Esophagus muscularis mucosa (tissue), 4 donors: ENCODE data around the gene ERF. TPM values are rescaled to one million over a fixed set of nuclear protein-coding genes. Genes with fewer than 3 reads are reported as not detected.

Experiments used
- DNase-seq: peaks from one replicate; pipeline ENCODE4 v3.0.0-alpha.2; 2017; ENCODE audit errors: extremely low spot score
- H3K27ac ChIP-seq, 4 donors: fragments of 200-600 bp; sonication (generic); replicated peaks in 1 of 4; 1 replicate in 3 of 4; 2 replicates in 1 of 4; pipeline ENCODE4 v1.5.1; 2016 to 2019; ENCODE audit warnings: mild to moderate bottlenecking in 1 of 4
- H3K27me3 ChIP-seq, 4 donors: fragments of 200-600 bp; sonication (generic); one replicate each; pipeline versions ENCODE4 v1.5.1 to v1.6.0; 2016 to 2019
- H3K36me3 ChIP-seq, 4 donors: fragments of 200-600 bp; sonication (generic); one replicate each; pipeline ENCODE4 v1.5.1; 2016 to 2019
- H3K4me1 ChIP-seq, 4 donors: fragments of 200-600 bp; sonication (generic); one replicate each; pipeline ENCODE4 v1.5.1; 2016 to 2019
- H3K4me3 ChIP-seq, 4 donors: fragments of 200-600 bp; sonication (generic); 1 replicate in 2 of 4; 2 replicates in 2 of 4; pipeline ENCODE4 v1.5.1; 2016 to 2019; ENCODE audit warnings: mild to moderate bottlenecking in 4 of 4, moderate library complexity in 1 of 4
- H3K9me3 ChIP-seq, 4 donors: fragments of 200-600 bp; sonication (generic); 1 replicate in 3 of 4; 2 replicates in 1 of 4; pipeline ENCODE4 v1.5.1; 2016 to 2019
- CTCF ChIP-seq, 3 experiments: fragments of 200-600 bp in 2 of 3; fragments of 450-650 bp in 1 of 3; sonication (generic) in 2 of 3; IDR thresholded peaks; one replicate each; pipeline ENCODE4 v1.5.1; 2017 to 2019; ENCODE audit warnings: antibody characterized with exemption in 3 of 3, mild to moderate bottlenecking in 2 of 3, moderate library complexity in 1 of 3
- EP300 ChIP-seq: sonication (generic); formaldehyde crosslinking; IDR thresholded peaks from one replicate; pipeline ENCODE4 v1.6.1; 2017; ENCODE audit warnings: antibody characterized with exemption
- POLR2A ChIP-seq: fragments of 450-650 bp; IDR thresholded peaks from one replicate; pipeline ENCODE4 v1.6.1; 2017; ENCODE audit warnings: antibody characterized with exemption, moderate library complexity, mild to moderate bottlenecking, low read depth
- POLR2AphosphoS5 ChIP-seq, 2 donors: sonication (generic); formaldehyde crosslinking; IDR thresholded peaks; one replicate each; pipeline ENCODE4 v1.6.1; 2017; ENCODE audit warnings: antibody characterized with exemption in 2 of 2
- WGBS: methylation state at CpG from one replicate; pipeline ENCODE4 v1.1.5; 2018; 5-methylcytosine and 5-hydroxymethylcytosine counted together
- intact Hi-C: fragments of 100-400 bp; cut with DNase I; formaldehyde crosslinking; loops from one replicate; pipeline ENCODE4 v1.15.1; 2023
- total RNA-seq, 4 donors: library from RNA; depleted of rRNA; stranded (reverse); fragments of >200 nt; gene quantifications; one replicate each; pipeline versions ENCODE4 v1.1.0 to v1.2.1, GENCODE V29; 2016

ERF gene
- total RNA-seq, 4 donors from 2014 or later: 16.6 to 38.8 (median 35.5) TPM

- H3K27ac ChIP-seq: peak overlapping the region; percentile 19 to 99 (median 62)
- intact Hi-C loops: no loop called here
- WGBS: 38% methylated on average over 6 of the region's 7 CpGs
These were observed 20.2 kb upstream of the ERF start for GRCh38 chr19:42275103-42275502.

GRCh38 chr19:42274065-42274682, 19.2 kb upstream of the ERF start:
- H3K27ac ChIP-seq: peak overlapping the region in 1 of 4 donors; percentile 19

More at GRCh38 chr19:42275103-42275502, 20.2 kb upstream of the ERF start:
- Histone ChIP-seq H3K9me3 (no peaks in the 10 kb centered on the region), H3K36me3 (peaks cover 21 to 54% (median 38%) of the 10 kb centered on the region in 4 donors), H3K4me1 (peaks cover 63 to 94% (median 88%) of the 10 kb centered on the region in 4 donors), H3K4me3 (no peak overlapping the region), H3K27me3 (no peaks in the 10 kb centered on the region)
- TF ChIP-seq EP300 (no peak), POLR2AphosphoS5 (IDR thresholded peaks at IDR 0.05) (no peak), POLR2A (no peak), CTCF (IDR thresholded peaks at IDR 0.05) (no peak)
- DNase-seq: no peak

GRCh38 chr19:42273407-42274064, 18.6 kb upstream of the ERF start:
- Histone ChIP-seq H3K27ac (no peak overlapping the region), H3K9me3 (no peaks in the 10 kb centered on the region), H3K27me3 (no peaks in the 10 kb centered on the region), H3K4me1 (peaks cover 53 to 85% (median 81%) of the 10 kb centered on the region in 4 donors), H3K4me3 (no peak overlapping the region), H3K36me3 (peaks cover 21 to 54% (median 38%) of the 10 kb centered on the region in 4 donors)
- WGBS: 92% methylated on average over 41 of the region's 43 CpGs
- no peak for TF ChIP-seq POLR2AphosphoS5 (IDR thresholded peaks at IDR 0.05)
- TF ChIP-seq POLR2A: no peak
- TF ChIP-seq EP300: no peak
- no peak for TF ChIP-seq CTCF (IDR thresholded peaks at IDR 0.05)
- DNase-seq: no peak
- intact Hi-C loops: no loop called here

More at GRCh38 chr19:42274065-42274682, 19.2 kb upstream of the ERF start:
- H3K9me3 ChIP-seq: no peaks in the 10 kb centered on the region
- intact Hi-C loops: no loop called here
- WGBS: 88% methylated on average over 13 of the region's 22 CpGs
- peaks cover 59 to 91% (median 87%) of the 10 kb centered on the region in 4 donors for H3K4me1 ChIP-seq
- TF ChIP-seq POLR2AphosphoS5 (IDR thresholded peaks at IDR 0.05) (no peak), EP300 (no peak), CTCF (IDR thresholded peaks at IDR 0.05) (no peak), POLR2A (no peak)
- no peaks in the 10 kb centered on the region for H3K27me3 ChIP-seq
- H3K4me3 ChIP-seq: no peak overlapping the region
- no peak for DNase-seq
- peaks cover 21 to 54% (median 38%) of the 10 kb centered on the region in 4 donors for H3K36me3 ChIP-seq

- peaks cover 21 to 54% (median 38%) of the 10 kb centered on the region in 4 donors for H3K36me3 ChIP-seq
- H3K9me3 ChIP-seq: no peaks in the 10 kb centered on the region
- no peaks in the 10 kb centered on the region for H3K27me3 ChIP-seq
- peaks cover 48 to 80% (median 76%) of the 10 kb centered on the region in 4 donors for H3K4me1 ChIP-seq
- intact Hi-C loops: no loop called here
- 90% methylated on average over 6 of the region's 23 CpGs for WGBS
- no peak for TF ChIP-seq EP300
- TF ChIP-seq POLR2A: no peak
- peak overlapping the region in 1 of 4 donors; percentile 17 for H3K27ac ChIP-seq
- H3K4me3 ChIP-seq: no peak overlapping the region
- no peak for DNase-seq
These were observed 18.1 kb upstream of the ERF start for GRCh38 chr19:42272989-42273406.

GRCh38 chr19:42272535-42272897, 17.6 kb upstream of the ERF start:
- TF ChIP-seq EP300 (no peak), POLR2A (no peak), POLR2AphosphoS5 (IDR thresholded peaks at IDR 0.05) (no peak), CTCF (IDR thresholded peaks at IDR 0.05) (no peak)
- Histone ChIP-seq H3K4me1 (peaks cover 47 to 80% (median 76%) of the 10 kb centered on the region in 4 donors), H3K9me3 (no peaks in the 10 kb centered on the region), H3K27ac (peak overlapping the region in 1 of 4 donors; percentile 17), H3K4me3 (no peak overlapping the region), H3K36me3 (peaks cover 21 to 54% (median 38%) of the 10 kb centered on the region in 4 donors), H3K27me3 (no peaks in the 10 kb centered on the region)
- intact Hi-C loops: no loop called here
- WGBS: 80% methylated on average over 2 of the region's 9 CpGs
- DNase-seq: no peak
